SK-N-SH (cell line): Measurements from ENCODE around the gene AP2A1. TPM values are rescaled to one million over a fixed set of nuclear protein-coding genes. Genes with fewer than 3 reads are reported as not detected.

Experiments used
- CTCF ChIA-PET: fragments of 300-600, 350-600 bp; formaldehyde crosslinking; extraction: SDS; loops from one replicate; lab custom pipeline; 2021; lab: Yijun Ruan, JAX
- POLR2A ChIA-PET: fragments of 350-600 bp; sonication (Branson Sonifier 250); formaldehyde crosslinking; extraction: SDS; loops from one replicate; lab custom pipeline; 2020; ENCODE audit warnings: antibody characterized with exemption, inconsistent platforms; lab: Yijun Ruan, JAX
- DNase-seq: peaks from one replicate; pipeline ENCODE4 v3.0.0; 2012
- H2AFZ ChIP-seq: fragments of 200-600 bp; sonication (generic); 2 replicates; pipeline ENCODE4 v1.8.1; 2016; ENCODE audit warnings: antibody characterized with exemption, mild to moderate bottlenecking, low read depth
- H3F3A ChIP-seq: fragments of 200-600 bp; sonication (generic); replicated peaks from 2 replicates; pipeline ENCODE3; 2016; ENCODE audit warnings: antibody characterized with exemption, mild to moderate bottlenecking; ENCODE audit not compliant: insufficient read depth
- H3K27ac ChIP-seq, 2 experiments: fragments of 200-500 bp in 1 of 2; fragments of 200-600 bp in 1 of 2; sonication (Bioruptor generic) in 1 of 2; sonication (generic), shearing (Covaris generic) in 1 of 2; 2 replicates each; pipeline versions ENCODE4 v1.5.1 to v1.6.1; 2014 to 2016; ENCODE audit warnings: low read depth in 2 of 2, inconsistent platforms in 1 of 2, low read length in 1 of 2, mild to moderate bottlenecking in 1 of 2, mixed read lengths in 1 of 2
- H3K27me3 ChIP-seq: fragments of 200-600 bp; sonication (generic), shearing (Covaris generic); 2 replicates; pipeline ENCODE4 v1.6.1; 2016; ENCODE audit warnings: mixed run types; ENCODE audit not compliant: insufficient read depth
- H3K36me3 ChIP-seq, 2 experiments: fragments of 200-500 bp in 1 of 2; fragments of 200-600 bp in 1 of 2; sonication (Bioruptor generic) in 1 of 2; sonication (generic) in 1 of 2; replicated peaks in 1 of 2; 2 replicates each; pipeline versions ENCODE3 to v1.5.1; 2014 to 2016; ENCODE audit warnings: low read length in 1 of 2, mild to moderate bottlenecking in 1 of 2; ENCODE audit not compliant: insufficient read depth in 2 of 2, control insufficient read depth in 1 of 2
- H3K4me1 ChIP-seq, 2 experiments: fragments of 200-500 bp in 1 of 2; fragments of 200-600 bp in 1 of 2; sonication (Bioruptor generic) in 1 of 2; sonication (generic), shearing (Covaris generic) in 1 of 2; 2 replicates each; pipeline versions ENCODE4 v1.5.1 to v1.6.1; 2014 to 2016; ENCODE audit warnings: low read depth in 1 of 2, low read length in 1 of 2, mixed run types in 1 of 2; ENCODE audit not compliant: insufficient read depth in 2 of 2, control insufficient read depth in 1 of 2
- H3K4me2 ChIP-seq: fragments of 200-600 bp; sonication (generic), shearing (Covaris generic); 2 replicates; pipeline ENCODE4 v1.6.1; 2017; ENCODE audit warnings: mixed run types
- H3K4me3 ChIP-seq, 2 experiments: fragments of 200-500 bp in 1 of 2; fragments of 200-600 bp in 1 of 2; sonication (Bioruptor generic) in 1 of 2; sonication (generic), shearing (Covaris generic) in 1 of 2; 2 replicates each; pipeline versions ENCODE4 v1.5.1 to v1.8.1; 2014 to 2016; ENCODE audit warnings: low read depth in 2 of 2, inconsistent platforms in 1 of 2, low read length in 1 of 2, mild to moderate bottlenecking in 1 of 2, mixed read lengths in 1 of 2, moderate library complexity in 1 of 2
- H3K79me2 ChIP-seq: fragments of 200-600 bp; sonication (generic); 2 replicates; pipeline ENCODE4 v1.8.1; 2017; ENCODE audit warnings: mild to moderate bottlenecking; ENCODE audit not compliant: insufficient read depth
- H3K9ac ChIP-seq: fragments of 200-600 bp; sonication (generic); 2 replicates; pipeline ENCODE4 v1.6.1; 2017; ENCODE audit warnings: mixed run types
- H3K9me2 ChIP-seq: fragments of 200-600 bp; sonication (generic); 2 replicates; pipeline ENCODE4 v1.6.1; 2017; ENCODE audit warnings: mixed run types
- H3K9me3 ChIP-seq: fragments of 200-600 bp; sonication (generic); 2 replicates; pipeline ENCODE4 v1.6.1; 2017; ENCODE audit warnings: mixed run types, mild to moderate bottlenecking, moderate library complexity
- H4K20me1 ChIP-seq: fragments of 200-600 bp; sonication (generic); 2 replicates; pipeline ENCODE4 v1.6.1; 2017; ENCODE audit warnings: mild to moderate bottlenecking, mixed run types; ENCODE audit not compliant: insufficient read depth
- CHD2 ChIP-seq: fragments of 150-350 bp; IDR thresholded peaks from 2 replicates; pipeline ENCODE4 v1.6.1; 2018; ENCODE audit warnings: low read length; ENCODE audit not compliant: partially characterized antibody
- ELF1 ChIP-seq: IDR thresholded peaks from 2 replicates; pipeline ENCODE4 v1.4.0; 2012
- FOXM1 ChIP-seq: IDR thresholded peaks from 2 replicates; pipeline ENCODE4 v1.4.0; 2012; ENCODE audit warnings: low read depth, mild to moderate bottlenecking
- RAD21 ChIP-seq: IDR thresholded peaks from 2 replicates; pipeline ENCODE4 v1.6.1; 2012; ENCODE audit warnings: mild to moderate bottlenecking, low read length
- WGBS: methylation state at CpG from one replicate; pipeline ENCODE4 v1.1.6; 2017; ENCODE audit warnings: low lambda C conversion rate; 5-methylcytosine and 5-hydroxymethylcytosine counted together
- polyA plus RNA-seq, 3 experiments: library from polyadenylated mRNA; depleted of rRNA; stranded (reverse); fragments of >200 nt; gene quantifications; 2 replicates each; pipeline ENCODE4 v1.2.3, GENCODE V29; 2012
- TF ChIP-seq, protein P1 (sequence below): fragments of 200-600 bp; sonication (generic); IDR thresholded peaks from 2 replicates; pipeline ENCODE4 v1.6.1; 2017; ENCODE audit warnings: antibody characterized with exemption, mild to moderate bottlenecking, moderate library complexity
- TF ChIP-seq, protein P2 (sequence below): IDR thresholded peaks from 2 replicates; pipeline ENCODE4 v1.4.0; 2012; ENCODE audit warnings: low read depth
- TF ChIP-seq, protein P3 (sequence below): fragments of 150-350 bp; IDR thresholded peaks from 2 replicates; pipeline ENCODE4 v1.6.1; 2017; ENCODE audit warnings: antibody characterized with exemption, low read length, low read depth, borderline replicate concordance

AP2A1 gene
- polyA plus RNA-seq, 1 of the 3 experiments (the other 2 are of a cell fraction), result 74.8 TPM

DNA sequence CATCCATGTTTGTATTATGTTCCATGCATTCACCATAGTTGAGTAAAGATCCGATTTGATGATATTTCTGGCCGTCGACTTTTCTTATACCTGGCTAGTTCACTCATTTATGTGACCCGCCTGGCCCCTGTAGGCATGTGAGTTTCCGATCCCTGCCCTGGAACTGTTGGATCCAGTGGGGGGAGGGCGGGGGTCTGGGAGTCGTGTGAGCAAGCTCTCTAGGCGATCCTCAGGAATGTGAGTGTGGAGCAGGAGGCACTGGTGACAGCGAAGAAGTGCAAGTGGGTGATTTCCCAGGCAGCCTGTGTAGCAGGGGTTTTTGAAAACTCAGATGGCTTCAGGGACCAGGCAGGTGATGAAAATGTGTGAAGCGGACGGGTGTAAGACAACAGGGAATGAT lies 73.5 kb downstream of the AP2A1 start:
- Histone ChIP-seq H3K4me3 (no peak overlapping the region), H3K9ac (no peak overlapping the region), H3F3A (peaks cover 6% of the 10 kb centered on the region), H3K4me1 (peaks cover 0 to 11% of the 10 kb centered on the region in 2 experiments; a peak in 1 of 4 replicates), H3K9me2 (no peaks in the 10 kb centered on the region), H2AFZ (no peak overlapping the region), H3K9me3 (no peaks in the 10 kb centered on the region), H3K27me3 (no peaks in the 10 kb centered on the region), H3K27ac (no peak overlapping the region; a peak in 1 of 4 replicates), H3K79me2 (no peaks in the 10 kb centered on the region), H4K20me1 (no peaks in the 10 kb centered on the region), H3K36me3 (peaks cover 20 to 48% of the 10 kb centered on the region in 2 experiments), H3K4me2 (no peak overlapping the region)
- no peak for DNase-seq
- ChIA-PET POLR2A (no interaction called here), CTCF (interaction anchor here (1.0 kb wide), 1 partner anchor 22 kb away, joined by 3 read pairs; the partner anchor contains the start of gene MED25)
- 93% methylated on average over 11 of the region's 11 CpGs for WGBS
- TF ChIP-seq RAD21, result no peak
- TF ChIP-seq, protein P1, sequence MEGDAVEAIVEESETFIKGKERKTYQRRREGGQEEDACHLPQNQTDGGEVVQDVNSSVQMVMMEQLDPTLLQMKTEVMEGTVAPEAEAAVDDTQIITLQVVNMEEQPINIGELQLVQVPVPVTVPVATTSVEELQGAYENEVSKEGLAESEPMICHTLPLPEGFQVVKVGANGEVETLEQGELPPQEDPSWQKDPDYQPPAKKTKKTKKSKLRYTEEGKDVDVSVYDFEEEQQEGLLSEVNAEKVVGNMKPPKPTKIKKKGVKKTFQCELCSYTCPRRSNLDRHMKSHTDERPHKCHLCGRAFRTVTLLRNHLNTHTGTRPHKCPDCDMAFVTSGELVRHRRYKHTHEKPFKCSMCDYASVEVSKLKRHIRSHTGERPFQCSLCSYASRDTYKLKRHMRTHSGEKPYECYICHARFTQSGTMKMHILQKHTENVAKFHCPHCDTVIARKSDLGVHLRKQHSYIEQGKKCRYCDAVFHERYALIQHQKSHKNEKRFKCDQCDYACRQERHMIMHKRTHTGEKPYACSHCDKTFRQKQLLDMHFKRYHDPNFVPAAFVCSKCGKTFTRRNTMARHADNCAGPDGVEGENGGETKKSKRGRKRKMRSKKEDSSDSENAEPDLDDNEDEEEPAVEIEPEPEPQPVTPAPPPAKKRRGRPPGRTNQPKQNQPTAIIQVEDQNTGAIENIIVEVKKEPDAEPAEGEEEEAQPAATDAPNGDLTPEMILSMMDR, result no peak

DNA sequence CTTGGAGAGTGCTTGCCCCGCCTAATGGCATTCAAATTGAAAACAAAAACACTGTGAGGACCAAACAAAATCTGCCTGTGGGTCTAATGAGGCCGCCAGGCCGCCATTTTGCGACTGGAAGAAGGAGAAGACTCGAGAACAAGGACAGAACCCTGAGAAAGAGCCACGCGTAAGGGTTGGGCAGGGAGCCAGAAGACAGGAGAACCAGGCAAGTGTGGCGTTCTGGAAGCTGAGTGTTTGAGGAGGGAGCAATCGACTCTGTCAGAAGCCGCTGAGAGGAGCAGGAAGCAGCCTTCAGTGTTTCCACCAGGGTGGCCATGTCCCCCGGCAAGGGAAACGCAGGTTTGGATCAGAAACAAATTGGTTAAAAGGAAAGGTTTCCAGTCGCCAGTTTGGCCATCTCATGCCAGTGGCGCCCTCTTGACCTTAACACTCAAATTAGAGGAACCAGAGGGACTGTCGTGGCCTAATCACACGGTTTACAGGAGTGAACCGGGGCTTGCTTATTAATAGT lies 74.0 kb downstream of the AP2A1 start:
- Histone ChIP-seq H3K79me2 (no peaks in the 10 kb centered on the region), H3K4me3 (no peak overlapping the region), H3K27ac (no peak overlapping the region; a peak in 1 of 4 replicates), H3K36me3 (peaks cover 20 to 45% of the 10 kb centered on the region in 2 experiments), H3K4me1 (peaks cover 0 to 11% of the 10 kb centered on the region in 2 experiments; a peak in 1 of 4 replicates), H2AFZ (no peak overlapping the region), H3F3A (peaks cover 6% of the 10 kb centered on the region), H3K4me2 (no peak overlapping the region), H3K27me3 (no peaks in the 10 kb centered on the region), H3K9ac (no peak overlapping the region), H3K9me3 (no peaks in the 10 kb centered on the region), H4K20me1 (no peaks in the 10 kb centered on the region), H3K9me2 (no peaks in the 10 kb centered on the region)
- no peak for DNase-seq
- 93% methylated on average over 17 of the region's 17 CpGs for WGBS
- ChIA-PET CTCF (no interaction called here), POLR2A (no interaction called here)
- TF ChIP-seq, protein P2, sequence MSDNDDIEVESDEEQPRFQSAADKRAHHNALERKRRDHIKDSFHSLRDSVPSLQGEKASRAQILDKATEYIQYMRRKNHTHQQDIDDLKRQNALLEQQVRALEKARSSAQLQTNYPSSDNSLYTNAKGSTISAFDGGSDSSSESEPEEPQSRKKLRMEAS, result no peak
- TF ChIP-seq, protein P3, sequence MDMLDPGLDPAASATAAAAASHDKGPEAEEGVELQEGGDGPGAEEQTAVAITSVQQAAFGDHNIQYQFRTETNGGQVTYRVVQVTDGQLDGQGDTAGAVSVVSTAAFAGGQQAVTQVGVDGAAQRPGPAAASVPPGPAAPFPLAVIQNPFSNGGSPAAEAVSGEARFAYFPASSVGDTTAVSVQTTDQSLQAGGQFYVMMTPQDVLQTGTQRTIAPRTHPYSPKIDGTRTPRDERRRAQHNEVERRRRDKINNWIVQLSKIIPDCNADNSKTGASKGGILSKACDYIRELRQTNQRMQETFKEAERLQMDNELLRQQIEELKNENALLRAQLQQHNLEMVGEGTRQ, result no peak
- no peak for TF ChIP-seq ELF1
- TF ChIP-seq RAD21, result no peak
- no peak for TF ChIP-seq FOXM1

DNA sequence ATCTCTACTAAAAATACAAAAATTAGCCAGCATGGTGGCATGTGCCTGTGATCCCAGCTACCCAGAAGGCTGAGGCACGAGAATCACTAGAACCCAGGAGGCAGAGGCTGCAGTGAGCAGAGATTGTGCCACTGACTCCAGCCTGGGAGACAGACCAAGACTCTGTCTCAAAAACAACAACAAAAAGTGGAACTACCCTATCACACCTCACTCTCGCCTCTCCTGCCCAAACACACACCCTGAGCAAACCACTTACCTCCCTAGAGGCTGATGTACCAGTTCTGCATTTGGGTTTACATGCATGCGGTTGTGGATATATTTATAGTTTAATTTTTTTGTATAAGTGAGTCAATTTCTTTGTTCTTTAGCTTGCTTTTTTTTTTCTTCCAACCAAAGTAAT lies 76.5 kb downstream of the AP2A1 start:
- Histone ChIP-seq H3K27ac (no peak overlapping the region), H3K9me3 (no peaks in the 10 kb centered on the region), H4K20me1 (no peaks in the 10 kb centered on the region), H2AFZ (no peak overlapping the region), H3K4me1 (peaks cover 4 to 11% of the 10 kb centered on the region in 2 experiments; a peak in 1 of 4 replicates), H3K4me2 (no peak overlapping the region), H3K4me3 (no peak overlapping the region), H3K9me2 (no peaks in the 10 kb centered on the region), H3K79me2 (no peaks in the 10 kb centered on the region), H3K9ac (no peak overlapping the region), H3F3A (peaks cover 9% of the 10 kb centered on the region), H3K27me3 (no peaks in the 10 kb centered on the region), H3K36me3 (peaks cover 16 to 22% of the 10 kb centered on the region in 2 experiments)
- ChIA-PET CTCF (interaction anchor here (1.1 to 1.3 kb wide), 2 partner anchors 10 to 25 kb away, joined by 3 to 4 read pairs; partner anchors contain the start of gene MED25), POLR2A (interaction anchor here (0.6 kb wide), 1 partner anchor 9 kb away, joined by 3 read pairs; no protein-coding TSS in a partner anchor)
- whole genome bisulfite sequencing, result 84% methylated on average over 3 of the region's 3 CpGs
- no peak for TF ChIP-seq CHD2
- DNase-seq, result no peak
